Spinal cord (tissue), 10 donors: ENCODE data around the gene SPRED1. TPM values are rescaled to one million over a fixed set of nuclear protein-coding genes. Genes with fewer than 3 reads are reported as not detected.

ENCODE experiments used
- DNase-seq, 6 donors: peaks; one replicate each; pipeline versions ENCODE4 v3.0.0 to v3.0.0-alpha.2; 2013 to 2015; ENCODE audit warnings: low spot score in 6 of 6, low read depth in 4 of 6
- H3K27ac ChIP-seq: one replicate; pipeline ENCODE4 v1.5.1; 2013; ENCODE audit warnings: low read depth, low read length, control low read depth
- H3K27me3 ChIP-seq: one replicate; pipeline ENCODE4 v1.6.1; 2013; ENCODE audit warnings: low read length; ENCODE audit not compliant: control insufficient read depth, insufficient read depth
- H3K36me3 ChIP-seq: one replicate; pipeline ENCODE4 v1.6.1; 2013; ENCODE audit warnings: low read length; ENCODE audit not compliant: control insufficient read depth, insufficient read depth
- H3K4me1 ChIP-seq: one replicate; pipeline ENCODE4 v1.6.1; 2013; ENCODE audit warnings: low read length; ENCODE audit not compliant: control insufficient read depth, insufficient read depth
- H3K4me3 ChIP-seq: one replicate; pipeline ENCODE4 v1.5.1; 2013; ENCODE audit warnings: low read depth, low read length, control low read depth
- H3K9me3 ChIP-seq: one replicate; pipeline ENCODE4 v1.6.1; 2013; ENCODE audit warnings: low read length; ENCODE audit not compliant: control insufficient read depth, insufficient read depth
- WGBS: methylation state at CpG from one replicate; pipeline ENCODE4 v1.1.5; 2013; ENCODE audit warnings: missing lambda C conversion rate; ENCODE audit not compliant: insufficient coverage; 5-methylcytosine and 5-hydroxymethylcytosine counted together
- polyA plus RNA-seq, 2 donors: library from polyadenylated mRNA; unstranded; fragments of 120-200 nt; gene quantifications; one replicate each; pipeline ENCODE4 v1.2.1, GENCODE V29; 2013; ENCODE audit not compliant: insufficient read length in 2 of 2
- total RNA-seq, 2 donors: library from RNA; depleted of rRNA in 1 of 2; stranded (reverse); fragments of 120-200 nt in 1 of 2; fragments of >200 nt in 1 of 2; gene quantifications; one replicate each; pipeline versions ENCODE4 v1.2.3 to v1.2.4, GENCODE V29; 2013 to 2014
- donor health status: healthy.

Gene SPRED1
- total and polyA plus RNA-seq, 4 donors, result 32.5 to 85.8 (median 44.8) TPM

DNA sequence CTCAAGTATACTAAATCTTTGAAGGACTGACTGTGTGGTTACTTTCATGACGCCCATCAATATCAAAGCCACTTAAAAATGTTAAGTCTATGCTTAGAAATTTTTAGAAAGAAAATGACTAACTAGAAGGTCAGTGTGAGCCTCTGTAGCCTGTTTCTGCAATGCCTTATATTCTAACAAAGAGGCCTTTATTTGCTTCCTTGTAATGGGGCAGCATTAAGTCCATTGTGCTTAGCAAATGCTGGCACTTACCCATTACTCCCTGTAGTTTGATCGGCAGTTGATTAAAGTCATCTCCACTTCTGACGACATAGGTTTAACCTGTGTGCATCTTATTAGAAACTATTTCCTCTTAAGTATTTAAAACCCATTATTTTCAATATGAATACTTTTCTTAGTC lies 109.7 kb downstream of the SPRED1 start:
- no peaks in the 10 kb centered on the region for H3K9me3 ChIP-seq
- no peaks in the 10 kb centered on the region for H3K27me3 ChIP-seq
- no peaks in the 10 kb centered on the region for H3K36me3 ChIP-seq
- no CpG with 5 or more reads among the region's 3 CpGs for WGBS
- peak in 1 of 6 donors; percentile 7 for DNase-seq
- H3K27ac ChIP-seq, result no peak overlapping the region
- no peak overlapping the region for H3K4me3 ChIP-seq
- no peaks in the 10 kb centered on the region for H3K4me1 ChIP-seq

DNA sequence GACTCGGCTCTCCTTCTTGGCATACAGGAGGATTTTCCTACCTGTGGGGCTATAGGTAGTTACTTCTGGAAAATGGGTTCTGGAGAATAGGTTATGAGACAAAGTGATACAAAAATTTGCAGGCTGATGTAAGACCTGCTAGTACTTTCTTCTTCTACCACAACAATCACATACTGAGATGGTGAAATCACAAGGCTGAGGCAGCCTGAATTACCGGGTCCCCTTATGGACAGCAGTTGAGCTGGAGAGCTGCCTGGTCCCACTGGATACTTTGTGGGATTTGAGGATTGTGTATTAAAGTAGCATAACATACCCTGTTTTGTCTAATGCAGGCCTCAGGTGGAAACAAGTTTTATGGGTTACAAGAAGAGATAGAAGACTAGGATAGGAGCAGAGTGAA lies 114.8 kb downstream of the SPRED1 start:
- H3K27ac ChIP-seq, result no peak overlapping the region
- DNase-seq, result no peak
- H3K4me3 ChIP-seq, result no peak overlapping the region
- 89% methylated on average over 1 of the region's 2 CpGs for WGBS
- no peaks in the 10 kb centered on the region for H3K9me3 ChIP-seq
- H3K36me3 ChIP-seq, result no peaks in the 10 kb centered on the region
- no peaks in the 10 kb centered on the region for H3K4me1 ChIP-seq
- H3K27me3 ChIP-seq, result no peaks in the 10 kb centered on the region

DNA sequence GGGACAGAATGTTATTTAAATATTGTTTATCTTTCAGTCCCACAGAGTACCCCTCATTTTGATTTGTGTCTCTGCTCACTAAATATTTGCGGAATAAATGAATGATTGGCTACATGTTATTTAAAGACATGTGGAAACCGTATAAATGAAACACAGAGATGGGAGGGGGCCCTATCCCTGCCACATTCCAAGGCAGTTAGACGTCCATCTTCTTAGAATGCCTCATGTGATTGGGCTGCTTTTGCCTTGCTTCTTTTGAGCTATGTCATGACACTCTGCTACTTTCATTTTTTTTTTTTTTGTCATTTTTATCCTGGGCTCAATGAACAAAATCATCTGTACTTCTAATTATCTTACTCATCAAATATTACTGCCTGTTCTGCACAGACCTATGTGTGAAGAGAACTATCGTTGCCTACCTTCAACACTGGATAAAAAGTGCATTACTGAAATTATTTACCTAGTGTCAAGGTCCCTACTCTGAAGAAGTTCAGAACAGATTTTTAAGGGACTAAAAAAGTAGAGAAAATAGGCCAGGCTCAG lies 117.4 kb downstream of the SPRED1 start:
- H3K4me1 ChIP-seq, result no peaks in the 10 kb centered on the region
- 40% methylated on average over 1 of the region's 4 CpGs for WGBS
- H3K4me3 ChIP-seq, result no peak overlapping the region

DNA sequence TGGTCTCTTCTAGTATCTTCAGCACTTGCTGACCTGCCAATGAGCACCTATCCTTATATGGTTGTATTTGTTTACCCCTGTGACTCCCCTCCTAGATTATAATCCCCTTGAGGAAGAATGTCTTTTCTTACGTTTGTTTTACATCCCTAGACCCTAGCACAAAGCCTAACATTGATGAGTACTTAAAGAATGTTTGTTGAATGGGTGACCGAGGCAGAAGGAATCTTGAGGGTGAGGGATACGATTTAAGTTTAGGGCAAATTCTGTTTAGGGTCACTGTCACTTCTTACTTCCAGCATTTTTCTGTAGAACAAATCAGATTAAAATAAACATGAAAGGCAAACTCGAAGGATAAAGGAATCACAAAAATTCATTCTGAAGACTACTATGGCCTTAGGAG lies 120.4 kb downstream of the SPRED1 start:
- Histone ChIP-seq H3K27ac (no peak overlapping the region), H3K27me3 (no peaks in the 10 kb centered on the region), H3K36me3 (no peaks in the 10 kb centered on the region), H3K4me3 (no peak overlapping the region), H3K9me3 (no peaks in the 10 kb centered on the region), H3K4me1 (peaks cover under 1% of the 10 kb centered on the region)
- no CpG with 5 or more reads among the region's 4 CpGs for WGBS
- DNase-seq, result no peak

More for the DNA sequence above, 117.4 kb downstream of the SPRED1 start:
- H3K27ac ChIP-seq, result no peak overlapping the region
- H3K27me3 ChIP-seq, result no peaks in the 10 kb centered on the region
- H3K9me3 ChIP-seq, result no peaks in the 10 kb centered on the region
- DNase-seq, result no peak
- H3K36me3 ChIP-seq, result no peaks in the 10 kb centered on the region

DNA sequence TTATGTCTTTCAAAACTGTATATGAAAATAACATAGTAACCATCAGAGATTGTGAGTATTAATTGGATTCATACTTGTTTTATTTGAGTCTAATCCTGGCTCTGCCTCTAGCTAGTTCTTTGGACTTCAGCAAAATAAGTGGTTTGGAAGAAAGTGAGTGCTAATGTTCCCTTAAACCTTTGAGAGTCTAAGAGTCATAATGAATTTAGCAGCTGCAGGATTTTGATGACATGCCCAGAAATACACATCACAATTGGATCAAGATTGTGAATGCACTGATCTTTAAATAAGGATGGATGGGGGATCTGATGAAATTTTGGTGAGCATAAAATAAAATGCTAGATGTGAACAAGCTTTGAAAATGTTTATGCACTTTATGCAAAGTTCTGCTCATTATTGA lies 121.4 kb downstream of the SPRED1 start:
- H3K4me1 ChIP-seq, result peaks cover 3% of the 10 kb centered on the region
- no peaks in the 10 kb centered on the region for H3K36me3 ChIP-seq
- H3K9me3 ChIP-seq, result no peaks in the 10 kb centered on the region
- H3K4me3 ChIP-seq, result no peak overlapping the region
- H3K27ac ChIP-seq, result no peak overlapping the region
- peak in 1 of 6 donors; percentile 7 for DNase-seq
- H3K27me3 ChIP-seq, result no peaks in the 10 kb centered on the region

DNA sequence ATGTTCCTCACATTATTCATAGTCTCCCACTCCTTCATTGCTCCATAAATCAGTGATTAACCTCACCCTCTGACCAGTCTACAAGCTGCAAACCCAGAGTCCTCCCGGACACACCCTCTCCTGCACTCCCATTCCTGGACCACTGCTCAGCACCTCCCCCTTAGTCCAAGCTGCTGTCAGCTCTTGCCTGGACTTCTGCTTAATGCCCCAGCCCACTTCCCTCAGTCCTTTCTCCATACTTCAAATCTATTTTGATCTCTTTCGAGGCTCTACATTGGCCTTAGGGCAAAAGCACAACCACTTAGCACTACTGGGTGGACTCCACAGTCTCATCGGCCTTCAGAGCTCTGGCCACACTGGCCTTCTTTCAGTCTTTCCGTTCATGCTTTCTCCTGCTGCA lies 121.9 kb downstream of the SPRED1 start:
- H3K4me3 ChIP-seq, result no peak overlapping the region
- no peak overlapping the region for H3K27ac ChIP-seq
- no peaks in the 10 kb centered on the region for H3K9me3 ChIP-seq
- WGBS, result 91% methylated on average over 4 of the region's 4 CpGs
- no peaks in the 10 kb centered on the region for H3K36me3 ChIP-seq
- no peak for DNase-seq
- H3K27me3 ChIP-seq, result no peaks in the 10 kb centered on the region
- peaks cover 3% of the 10 kb centered on the region for H3K4me1 ChIP-seq

DNA sequence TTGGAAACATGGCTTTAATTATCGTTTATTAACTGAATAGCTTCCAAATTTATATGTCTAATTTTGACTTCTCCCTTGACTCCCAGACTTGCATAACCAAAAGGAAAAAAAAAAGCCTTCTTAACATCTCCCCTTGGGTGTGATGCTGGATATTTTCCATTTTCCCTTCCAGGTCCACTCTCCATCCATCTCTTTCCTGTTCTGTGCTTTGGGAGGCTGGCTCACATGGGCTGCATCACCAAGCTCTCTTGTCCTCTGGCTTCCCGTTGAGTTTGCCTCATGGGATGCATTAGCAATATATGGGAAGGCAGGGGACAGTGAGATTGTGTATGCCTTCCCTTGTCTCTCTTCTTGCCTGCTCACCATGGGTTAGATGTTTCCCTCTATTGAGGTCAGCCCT lies 123.4 kb downstream of the SPRED1 start:
- no peak for DNase-seq
- peaks cover 3% of the 10 kb centered on the region for H3K4me1 ChIP-seq
- no CpG with 5 or more reads among the region's 2 CpGs for WGBS
- no peak overlapping the region for H3K27ac ChIP-seq
- H3K4me3 ChIP-seq, result no peak overlapping the region
- H3K9me3 ChIP-seq, result no peaks in the 10 kb centered on the region
- no peaks in the 10 kb centered on the region for H3K27me3 ChIP-seq
- H3K36me3 ChIP-seq, result no peaks in the 10 kb centered on the region

DNA sequence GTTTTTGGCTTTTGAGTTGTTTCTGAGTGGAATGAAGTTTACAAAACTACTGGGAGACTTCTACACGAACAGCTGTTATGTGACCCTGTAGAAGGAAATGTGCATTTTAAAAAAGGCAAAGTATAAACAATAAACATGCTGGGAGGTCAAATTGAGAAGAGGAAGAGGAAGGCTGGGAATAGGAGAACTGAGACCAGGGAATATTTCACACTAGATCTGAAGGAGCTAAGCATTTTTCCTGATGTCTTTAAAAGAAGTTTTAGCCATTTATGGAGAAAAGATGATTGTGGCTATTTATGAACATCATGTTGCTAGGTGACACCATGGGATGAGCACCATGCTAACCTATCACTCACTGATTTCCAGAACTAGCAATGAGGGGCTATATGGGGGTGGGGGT lies 125.0 kb downstream of the SPRED1 start:
- Histone ChIP-seq H3K27ac (peak overlapping the region; percentile 27), H3K27me3 (no peaks in the 10 kb centered on the region), H3K4me3 (no peak overlapping the region), H3K36me3 (no peaks in the 10 kb centered on the region), H3K4me1 (peaks cover 3% of the 10 kb centered on the region), H3K9me3 (no peaks in the 10 kb centered on the region)
- WGBS, result 50% methylated on average over 1 of the region's 1 CpG
- peak in 1 of 6 donors; percentile 8 for DNase-seq

DNA sequence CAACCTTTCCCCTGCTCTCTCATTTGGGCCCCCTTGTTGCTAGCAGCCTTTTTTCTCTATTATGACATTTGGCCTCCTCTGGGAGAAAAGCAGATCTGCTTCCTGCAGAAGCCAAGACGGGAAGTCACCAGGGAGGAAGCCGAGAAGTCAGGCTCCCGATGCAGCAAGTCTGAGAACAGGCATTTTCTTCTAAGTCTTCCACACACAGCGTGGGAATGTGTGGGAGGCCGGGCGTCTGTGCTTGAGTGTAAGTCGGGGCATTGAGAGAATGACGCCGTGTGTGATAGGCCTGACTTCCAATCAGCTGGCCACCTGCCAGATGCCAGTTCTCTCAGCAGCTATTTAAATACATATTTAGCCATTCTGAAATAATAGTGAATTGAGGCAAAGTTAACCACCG lies 125.5 kb downstream of the SPRED1 start:
- 29% methylated on average over 1 of the region's 10 CpGs for WGBS
- Histone ChIP-seq H3K4me1 (peaks cover 3% of the 10 kb centered on the region), H3K4me3 (no peak overlapping the region), H3K9me3 (no peaks in the 10 kb centered on the region), H3K36me3 (no peaks in the 10 kb centered on the region), H3K27ac (peak overlapping the region; percentile 27), H3K27me3 (no peaks in the 10 kb centered on the region)
- peak in 2 of 6 donors; percentile 40 to 57 for DNase-seq

DNA sequence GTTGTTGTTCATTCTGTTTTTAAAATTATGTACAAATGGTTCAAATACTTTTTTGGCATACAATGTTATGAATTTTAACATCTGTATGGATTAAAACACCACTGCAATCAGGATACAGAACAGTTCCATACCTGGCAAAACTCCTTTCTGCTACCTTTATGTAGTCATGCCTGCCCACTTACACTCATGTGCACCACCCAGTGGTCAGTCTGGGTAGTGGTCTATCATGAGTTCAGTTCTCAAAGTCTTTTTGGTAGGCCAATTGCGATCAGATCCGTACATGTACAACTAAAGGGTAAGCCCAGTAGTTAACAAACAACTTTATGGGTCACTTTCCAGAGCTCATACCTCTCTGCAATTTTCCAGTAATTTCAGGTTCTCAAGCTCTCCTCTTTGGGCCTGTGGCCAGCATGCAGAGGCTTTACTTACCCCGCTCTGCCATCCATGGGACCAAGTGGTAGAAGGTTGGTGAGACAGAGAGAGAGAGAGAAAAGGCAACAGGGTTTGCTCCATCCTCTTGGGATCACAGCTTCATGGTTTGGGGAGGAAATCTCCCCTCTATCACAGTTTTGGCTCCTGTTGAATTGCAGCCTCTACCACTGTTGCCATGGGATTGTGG lies 137.4 kb downstream of the SPRED1 start:
- H3K4me3 ChIP-seq, result no peak overlapping the region
- 71% methylated on average over 2 of the region's 3 CpGs for WGBS
- H3K36me3 ChIP-seq, result no peaks in the 10 kb centered on the region
- H3K27ac ChIP-seq, result no peak overlapping the region
- H3K9me3 ChIP-seq, result peaks cover 1% of the 10 kb centered on the region
- no peaks in the 10 kb centered on the region for H3K4me1 ChIP-seq
- H3K27me3 ChIP-seq, result no peaks in the 10 kb centered on the region
- peak in 2 of 6 donors; percentile 58 to 65 for DNase-seq
